ENCODE results near the gene OR4E1. TPM values are rescaled to one million over a fixed set of nuclear protein-coding genes. Genes with fewer than 3 reads are reported as not detected.
A peak's percentile ranks its signal among the peaks of the same experiment; 100 is the strongest.
"Not testable (repeated sequence)": the region's sequence is repeated elsewhere in the genome, so short reads cannot be mapped to it uniquely, and the experiment has no call there.

OR4E1 gene, protein sequence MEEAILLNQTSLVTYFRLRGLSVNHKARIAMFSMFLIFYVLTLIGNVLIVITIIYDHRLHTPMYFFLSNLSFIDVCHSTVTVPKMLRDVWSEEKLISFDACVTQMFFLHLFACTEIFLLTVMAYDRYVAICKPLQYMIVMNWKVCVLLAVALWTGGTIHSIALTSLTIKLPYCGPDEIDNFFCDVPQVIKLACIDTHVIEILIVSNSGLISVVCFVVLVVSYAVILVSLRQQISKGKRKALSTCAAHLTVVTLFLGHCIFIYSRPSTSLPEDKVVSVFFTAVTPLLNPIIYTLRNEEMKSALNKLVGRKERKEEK
- not detected in 2 replicates for total RNA-seq (2014; rRNA removed; shearing (Covaris generic))
- not detected in 2 replicates for polyA plus RNA-seq (2015; cell fraction: cytosol; rRNA removed)
- polyA plus RNA-seq (2015; cell fraction: nucleus; rRNA removed): not detected in 2 replicates

DNA sequence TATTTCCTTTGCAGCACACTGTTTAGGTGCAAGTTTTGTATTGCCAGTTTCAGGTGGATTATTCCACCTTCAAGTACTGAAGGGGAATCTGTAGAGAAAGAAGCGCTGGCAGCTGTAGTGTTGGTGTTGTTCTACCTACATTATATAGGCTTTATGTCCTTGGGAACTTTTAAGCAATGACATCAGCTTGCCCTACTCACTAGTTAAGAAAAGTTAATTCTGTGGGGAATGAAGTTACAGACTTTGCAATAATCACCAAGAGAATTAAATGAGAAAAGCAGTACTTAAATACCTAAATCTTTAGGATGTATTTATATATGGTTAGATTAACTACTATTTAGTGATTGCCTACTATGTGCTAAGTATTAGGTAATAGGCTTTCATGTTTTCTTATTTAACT lies at the start of gene OR4E1:
Gene OR4E1 (minus strand): TSS at position 101 of the 400 bp plus-strand sequence. CDS start 2,883 bp downstream, outside the sequence.
- no peak for DNase-seq (ENCODE audit: low read depth)

DNA sequence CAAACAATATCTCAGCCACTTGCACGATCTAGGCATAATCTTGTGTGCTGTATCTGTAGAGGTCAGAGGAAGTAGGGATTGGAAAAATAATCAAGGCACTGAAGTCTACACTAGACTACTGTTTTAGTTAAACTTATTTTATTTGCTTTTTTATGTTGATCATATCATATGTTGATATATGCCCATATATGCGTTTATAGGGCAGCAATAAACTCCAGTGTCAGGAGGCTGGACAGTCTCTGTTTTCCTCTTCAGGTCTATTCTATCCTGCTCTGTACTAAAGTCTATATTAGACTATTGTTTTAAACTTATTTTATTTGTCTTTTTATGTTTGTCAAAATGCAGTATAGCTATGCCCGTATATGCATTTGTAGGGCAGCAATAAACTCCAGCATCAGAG lies 47.9 kb upstream of the OR4E1 start:
- DNase-seq (ENCODE audit: low read depth): no peak

DNA sequence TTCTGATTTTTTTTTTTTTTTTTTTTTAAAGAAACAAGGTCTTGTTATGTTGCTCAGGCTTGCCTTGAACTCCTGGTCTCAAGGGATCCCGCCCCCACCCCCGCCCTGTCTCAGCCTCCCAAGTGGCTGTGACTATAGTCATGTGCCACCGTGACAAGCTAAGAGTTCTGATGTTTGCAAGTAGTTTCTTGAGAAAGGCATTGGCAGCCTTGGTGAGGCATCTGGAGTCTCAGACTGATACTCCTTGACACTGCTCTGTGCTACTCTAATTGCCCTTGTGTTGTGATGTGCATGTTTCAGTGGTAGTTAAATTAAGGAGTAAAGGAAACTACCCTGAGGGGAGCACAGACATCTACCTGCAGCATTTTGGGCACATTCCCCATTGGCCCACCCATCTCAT lies 46.2 kb upstream of the OR4E1 start:
- DNase-seq (ENCODE audit: low read depth): no peak

DNA sequence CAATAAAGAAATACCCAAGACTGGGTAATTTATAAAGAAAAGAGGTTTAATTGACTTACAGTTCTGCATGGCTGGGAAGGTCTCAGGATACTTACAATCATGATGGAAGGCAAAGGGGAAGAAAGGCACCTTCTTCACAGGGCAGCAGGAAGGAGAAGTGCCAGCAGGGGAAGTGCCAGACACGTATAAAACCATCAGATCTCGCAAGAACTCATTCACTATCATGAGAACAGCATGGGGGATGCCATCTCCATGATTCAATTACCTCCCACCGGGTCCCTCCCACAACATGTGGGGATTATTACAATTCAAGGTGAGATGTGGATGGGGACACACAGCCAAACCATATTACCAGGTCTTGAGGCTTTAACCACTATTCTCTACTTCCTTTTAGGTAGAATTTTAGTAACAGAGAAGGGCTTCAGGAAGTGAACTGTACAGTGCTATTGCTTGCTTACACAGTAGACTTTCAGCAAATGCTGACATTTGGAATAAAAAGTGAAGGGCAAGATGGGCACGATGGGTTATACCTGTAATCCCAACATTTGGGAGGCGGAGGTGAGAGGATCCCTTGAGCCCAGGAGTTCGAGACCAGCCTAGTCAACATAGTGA lies 40.8 kb upstream of the OR4E1 start:
- DNase-seq (ENCODE audit: low read depth): no peak

DNA sequence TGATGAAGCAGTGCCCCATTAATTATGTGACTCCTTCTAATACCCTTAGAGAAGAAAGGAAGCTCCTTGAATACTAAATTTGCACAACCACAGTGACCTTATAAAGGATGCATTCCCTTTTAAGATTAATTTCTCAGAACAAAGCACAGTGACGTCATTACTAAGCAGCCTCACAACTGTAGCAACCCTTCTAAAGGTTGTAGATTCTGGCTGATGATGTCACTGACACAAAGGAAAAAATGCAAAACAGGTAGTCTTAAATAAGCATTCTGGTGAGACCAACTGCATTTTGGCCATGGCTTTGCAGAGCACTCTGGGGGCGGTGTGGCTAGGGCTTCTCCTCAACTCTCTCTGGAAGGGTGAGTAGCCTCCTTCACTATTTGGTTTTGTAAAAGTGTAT lies 38.4 kb upstream of the OR4E1 start:
- DNase-seq (ENCODE audit: low read depth): no peak

DNA sequence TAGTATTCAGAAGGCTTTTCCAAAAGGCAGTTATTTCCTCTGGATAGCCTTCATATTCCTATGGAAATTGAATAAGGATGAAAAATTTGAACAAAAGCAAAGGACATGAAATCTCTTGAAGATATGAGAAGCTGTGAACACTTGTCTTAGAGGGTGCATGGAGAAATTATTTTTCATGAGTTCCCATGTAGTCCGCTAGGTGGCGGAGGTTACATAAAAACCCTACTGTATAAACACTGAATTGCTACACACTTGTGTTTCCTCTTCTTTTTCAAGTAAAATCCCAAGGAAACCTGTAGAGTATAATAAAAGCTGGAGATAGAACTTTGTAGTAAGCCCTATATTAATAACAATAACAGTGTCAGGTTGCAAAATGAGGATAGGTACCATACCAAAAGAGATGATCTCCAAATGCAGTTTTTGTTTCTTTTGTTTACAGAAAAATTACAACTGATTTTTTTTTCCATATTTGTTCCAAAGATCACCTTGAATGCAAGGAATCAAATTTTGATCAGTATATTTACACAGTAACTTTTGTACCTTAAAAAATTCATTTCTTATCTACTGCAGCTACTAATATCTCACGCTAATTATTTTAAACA lies 37.8 kb upstream of the OR4E1 start:
- peak; percentile 48 for DNase-seq (ENCODE audit: low read depth)

DNA sequence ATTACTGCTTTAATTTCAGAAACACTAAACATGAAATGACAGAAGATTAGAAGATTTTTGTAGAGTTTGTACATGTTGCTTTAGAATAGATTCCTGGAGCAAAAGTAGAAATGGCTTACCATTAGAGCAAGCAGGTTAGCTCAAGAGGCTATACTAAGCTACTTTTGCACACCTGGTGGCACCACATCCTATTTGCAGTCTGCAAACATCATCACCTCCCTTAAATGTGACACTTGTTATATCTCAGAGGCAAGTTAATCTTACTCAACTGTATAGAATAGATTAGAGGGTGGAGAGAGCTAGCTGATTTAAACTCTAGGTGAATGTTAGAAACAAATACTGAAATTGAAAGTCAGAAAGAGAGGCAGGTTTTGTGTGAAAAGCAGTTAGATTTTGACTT lies 30.7 kb upstream of the OR4E1 start:
- no peak for DNase-seq (ENCODE audit: low read depth)

DNA sequence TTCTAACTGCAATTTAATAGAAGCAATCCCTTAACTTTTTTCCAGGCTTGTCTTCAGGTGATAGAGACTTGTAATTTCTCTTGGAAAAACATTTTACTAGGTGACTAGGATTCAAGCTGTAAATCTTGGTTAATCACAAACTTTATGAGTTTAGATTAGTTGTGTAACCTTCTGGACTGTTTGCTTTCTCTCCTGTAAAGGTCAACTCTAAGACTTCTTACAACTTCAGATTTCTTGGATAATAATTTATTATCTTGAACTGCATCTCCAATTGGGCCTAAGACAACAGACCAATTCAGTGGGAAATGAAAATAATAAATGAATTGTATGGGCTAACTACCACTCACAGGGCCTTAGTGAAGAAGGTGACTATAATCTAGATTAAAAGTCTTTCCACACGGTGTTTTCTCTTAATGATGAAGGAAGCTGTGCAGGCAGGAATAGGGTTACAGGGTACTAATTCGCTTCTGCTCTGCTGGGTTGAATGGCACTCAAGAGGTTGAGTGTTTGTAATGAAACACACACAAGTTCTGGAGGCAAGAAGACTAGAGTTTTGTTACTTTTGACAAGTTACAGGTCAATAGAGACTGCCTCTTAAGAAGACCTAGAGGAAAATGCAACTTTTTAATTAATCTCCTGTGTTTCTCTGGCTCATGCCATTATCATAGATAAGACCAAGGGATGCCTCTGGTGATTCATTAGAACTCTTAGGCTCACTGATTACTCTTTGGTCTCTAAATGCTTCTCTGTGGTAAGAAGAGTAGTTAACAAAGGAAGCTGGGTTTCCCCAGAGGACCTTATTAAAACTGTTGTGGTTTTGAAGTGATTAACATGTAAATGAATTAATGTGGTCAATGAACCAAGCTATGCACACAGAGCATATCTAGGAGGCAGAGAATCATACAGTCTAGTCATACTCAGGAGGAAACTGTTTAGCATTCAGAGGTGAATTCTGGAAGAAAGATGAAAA lies 30.0 kb upstream of the OR4E1 start:
- DNase-seq (ENCODE audit: low read depth): no peak

DNA sequence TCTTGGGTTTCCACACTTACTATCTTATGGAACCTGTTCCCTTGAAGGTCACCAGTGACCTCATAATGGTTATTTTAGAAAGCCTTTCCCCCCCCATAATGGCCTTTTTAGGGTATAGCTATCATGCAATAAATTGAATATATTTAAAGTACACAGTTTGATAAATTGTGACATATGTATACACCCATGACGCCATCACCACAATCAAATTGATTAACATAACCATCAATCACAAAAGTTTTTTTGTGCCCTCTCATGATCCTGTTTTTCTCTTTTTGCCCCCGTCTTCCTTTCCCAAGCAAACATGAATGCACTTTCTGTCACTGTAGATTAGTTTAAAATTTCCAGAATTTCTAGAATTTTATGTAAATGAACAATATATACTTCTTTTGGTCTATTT lies 28.7 kb upstream of the OR4E1 start:
- no peak for DNase-seq (ENCODE audit: low read depth)

DNA sequence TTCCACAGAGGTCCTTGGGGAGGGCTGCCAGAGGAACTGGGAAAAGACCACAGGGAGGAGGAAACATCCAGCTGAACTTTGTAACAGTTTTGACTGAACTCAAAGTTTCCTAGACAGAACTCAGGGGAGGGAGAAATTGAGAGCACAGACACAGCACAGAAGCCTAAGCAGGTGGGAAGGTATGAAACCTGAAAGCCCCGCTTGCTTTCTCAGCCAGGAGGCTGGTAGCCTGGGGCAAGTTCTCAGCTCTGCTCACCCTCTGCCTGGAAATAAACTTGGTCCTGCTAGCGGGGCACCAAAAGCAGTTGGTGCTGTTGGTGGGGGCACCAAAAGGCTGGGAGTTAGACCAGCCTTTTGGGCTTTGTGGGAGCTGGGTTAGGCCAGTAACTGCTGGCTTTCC lies 25.9 kb upstream of the OR4E1 start:
- DNase-seq (ENCODE audit: low read depth): no peak

DNA sequence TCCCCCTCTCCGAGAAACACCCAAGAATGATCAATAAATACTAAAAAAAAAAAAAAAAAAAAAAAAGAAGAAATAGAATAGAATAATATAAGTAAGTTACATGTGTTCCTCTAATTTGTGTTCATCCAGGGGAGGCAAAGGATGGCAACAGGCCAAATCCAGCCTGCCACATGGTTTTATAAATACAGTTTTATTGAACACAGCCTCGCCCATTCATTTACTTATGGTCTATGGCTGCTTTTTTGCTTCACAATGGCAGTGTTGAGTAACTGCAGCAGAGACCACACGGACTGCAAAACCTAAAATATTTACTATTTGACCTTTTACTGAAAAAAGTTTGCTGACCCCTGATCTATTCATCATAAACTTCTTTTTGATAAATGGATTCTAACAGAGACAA lies 24.9 kb upstream of the OR4E1 start:
- not testable (repeated sequence) for DNase-seq (ENCODE audit: low read depth)

DNA sequence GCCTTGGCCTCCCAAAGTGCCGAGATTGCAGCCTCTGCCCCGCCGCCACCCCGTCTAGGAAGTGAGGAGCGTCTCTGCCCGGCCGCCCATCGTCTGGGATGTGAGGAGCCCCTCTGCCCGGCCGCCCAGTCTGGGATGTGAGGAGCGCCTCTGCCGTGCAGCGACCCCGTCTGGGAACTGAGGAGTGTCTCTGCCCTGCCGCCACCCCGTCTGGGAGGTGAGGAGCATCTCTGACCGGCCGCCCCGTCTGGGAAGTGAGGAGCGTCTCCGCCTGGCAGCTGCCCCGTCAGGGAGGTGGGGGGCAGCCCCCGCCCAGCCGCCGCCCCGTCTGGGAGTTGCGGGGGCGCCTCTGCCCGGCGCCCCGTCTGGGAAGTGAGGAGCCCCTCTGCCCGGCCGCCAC lies 24.0 kb upstream of the OR4E1 start:
- DNase-seq (ENCODE audit: low read depth): not testable (repeated sequence)

DNA sequence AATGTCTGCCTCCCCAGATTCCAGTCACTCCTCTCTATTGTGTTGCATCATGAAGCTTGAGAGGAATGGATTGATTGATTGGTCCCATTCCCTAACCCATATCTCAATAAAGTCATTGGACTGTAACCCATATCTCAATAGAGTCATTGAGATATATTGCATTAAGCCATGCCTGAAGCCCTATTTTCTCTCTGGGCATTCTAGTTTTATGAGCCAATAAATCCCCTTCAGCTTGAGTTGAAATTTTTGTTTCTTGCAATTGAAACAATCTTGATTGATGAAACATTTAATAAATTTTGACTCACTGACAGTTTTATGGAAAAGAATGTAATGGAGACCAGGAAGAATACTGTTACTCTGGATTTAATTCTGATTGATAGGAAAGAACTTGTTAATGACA lies 20.8 kb upstream of the OR4E1 start:
- DNase-seq (ENCODE audit: low read depth): no peak

DNA sequence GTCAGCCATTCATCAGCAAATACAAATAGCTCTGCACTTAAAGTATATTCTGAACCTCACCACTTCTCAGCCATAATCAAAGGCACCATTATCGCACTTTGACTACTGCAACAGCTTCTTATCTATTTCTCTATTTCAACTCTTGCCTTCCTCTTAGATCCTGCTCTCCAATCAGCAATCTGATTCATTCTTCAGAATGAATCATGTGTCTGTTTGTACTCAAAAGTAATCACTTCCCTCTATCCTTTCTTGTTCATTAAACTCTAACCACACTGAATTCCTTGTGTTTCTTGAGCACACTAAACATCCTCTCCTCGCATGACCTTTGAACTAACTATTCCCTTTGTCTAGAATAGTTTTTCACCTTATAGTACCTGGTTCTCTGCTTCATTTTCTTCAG lies 12.8 kb upstream of the OR4E1 start:
- no peak for DNase-seq (ENCODE audit: low read depth)

DNA sequence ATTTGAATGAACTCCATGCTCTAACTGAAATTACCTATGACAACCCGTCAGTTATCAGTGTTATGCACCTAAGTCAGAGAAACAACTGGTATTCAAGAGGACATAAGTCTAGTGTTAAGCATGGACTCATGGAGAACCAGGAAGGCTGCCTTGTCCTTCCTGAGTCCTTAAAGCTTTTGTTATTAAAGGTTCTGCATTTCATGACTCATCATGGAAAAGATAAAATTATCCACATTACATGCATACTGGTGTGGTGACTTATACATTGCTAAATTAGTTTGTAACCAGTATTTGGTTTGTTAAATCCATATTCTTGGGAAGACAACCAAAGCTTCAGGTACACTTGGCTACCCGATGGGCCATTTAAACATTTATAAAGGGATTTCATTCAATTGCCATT lies 6.5 kb upstream of the OR4E1 start:
- peak; percentile 39 for DNase-seq (ENCODE audit: low read depth)

DNA sequence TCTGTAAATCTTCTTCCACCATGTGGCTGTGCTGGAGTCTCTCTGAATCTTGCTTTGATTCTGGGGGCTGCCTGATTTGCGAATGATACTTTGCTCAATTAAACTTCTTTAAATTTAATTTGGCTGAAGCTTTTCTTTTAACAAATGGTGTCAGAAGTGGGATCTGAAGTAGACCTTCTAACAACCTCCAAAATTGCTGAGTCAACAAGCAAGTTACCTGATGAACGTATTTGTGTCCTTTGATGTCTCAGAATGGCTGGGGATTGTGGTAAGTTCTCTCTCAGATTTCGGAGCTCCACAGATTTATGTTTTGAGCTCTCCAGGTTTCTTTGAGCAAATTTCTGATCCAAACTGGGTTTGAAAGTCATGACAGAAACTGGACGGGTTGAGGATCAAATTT lies 1.9 kb upstream of the OR4E1 start:
- no peak for DNase-seq (ENCODE audit: low read depth)

DNA sequence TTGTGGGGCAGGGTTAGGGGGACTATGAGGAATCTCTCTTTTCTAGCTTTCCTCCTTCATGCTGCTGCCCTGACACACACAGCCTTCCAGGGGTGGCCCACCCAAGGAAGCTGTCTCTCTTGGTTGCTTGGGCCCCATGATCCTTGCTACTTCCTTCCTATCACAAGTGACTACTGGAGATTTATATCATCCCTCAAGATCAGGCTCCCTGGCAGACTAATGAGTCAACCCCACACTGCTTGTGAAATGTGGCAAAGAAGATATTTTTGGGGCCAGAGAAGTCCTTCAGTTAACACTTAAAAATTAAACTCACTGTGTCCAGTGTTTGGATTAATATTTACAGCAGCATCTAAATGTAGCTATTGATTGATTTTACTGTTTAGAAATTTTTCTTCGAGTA lies 1.5 kb downstream of the OR4E1 start:
- no peak for DNase-seq (ENCODE audit: low read depth)

DNA sequence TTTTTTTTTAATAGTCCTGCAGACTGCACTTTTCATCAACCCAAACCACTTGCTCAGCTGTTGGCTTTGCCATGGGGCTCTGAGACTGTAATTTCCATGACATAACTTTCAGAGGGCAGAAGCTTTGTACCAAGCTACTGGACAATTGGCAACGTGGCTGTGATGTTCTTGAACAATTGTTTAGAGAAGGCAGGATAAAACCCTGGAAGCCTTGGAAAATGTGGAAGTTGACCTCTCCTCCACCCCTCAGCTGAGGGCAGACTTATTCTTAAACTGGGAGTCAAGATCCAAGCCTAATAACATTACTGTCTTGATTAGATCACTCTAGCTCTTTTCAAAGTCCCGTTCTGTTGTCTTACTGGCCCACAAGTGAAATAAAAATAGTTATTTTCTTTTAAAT lies 2.2 kb downstream of the OR4E1 start:
- DNase-seq (ENCODE audit: low read depth): no peak

DNA sequence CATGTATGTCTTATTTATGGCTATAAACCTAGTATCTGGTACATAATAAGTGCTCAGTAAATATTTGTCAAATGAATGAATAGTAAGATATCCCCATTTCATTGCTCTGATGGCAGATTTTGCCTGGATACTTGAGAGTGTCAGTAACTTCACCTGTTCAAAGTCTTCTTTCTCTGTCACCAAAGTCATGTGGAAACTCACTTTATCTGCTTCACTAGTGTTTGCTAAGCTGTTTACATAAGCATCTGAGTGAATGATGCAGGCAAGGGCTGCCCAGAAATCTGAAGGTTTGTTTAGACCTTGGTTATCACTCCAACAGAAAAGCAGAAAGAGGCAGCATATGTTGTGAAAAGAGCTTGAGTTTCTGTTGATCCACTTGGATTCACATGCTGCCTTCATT lies 4.3 kb downstream of the OR4E1 start:
- no peak for DNase-seq (ENCODE audit: low read depth)

DNA sequence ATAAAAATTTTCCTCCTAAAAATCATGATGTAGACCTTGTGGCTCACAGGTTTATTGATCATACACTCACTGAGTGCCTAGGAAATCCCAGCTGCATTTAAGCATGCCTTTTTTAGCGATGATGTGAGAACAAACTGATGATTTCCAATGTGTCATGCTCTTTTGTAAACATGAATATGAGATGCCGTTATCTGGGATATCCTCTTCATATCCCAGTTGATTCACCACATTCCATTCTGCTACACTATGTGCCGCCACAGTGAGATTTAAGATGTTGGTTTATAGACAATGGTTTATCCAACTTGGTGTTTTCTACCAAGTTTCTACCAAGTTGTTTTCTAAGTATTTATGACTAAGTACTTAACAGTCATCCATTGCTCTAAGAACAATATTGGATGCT lies 5.2 kb downstream of the OR4E1 start:
- peak; percentile 21 for DNase-seq (ENCODE audit: low read depth)

DNA sequence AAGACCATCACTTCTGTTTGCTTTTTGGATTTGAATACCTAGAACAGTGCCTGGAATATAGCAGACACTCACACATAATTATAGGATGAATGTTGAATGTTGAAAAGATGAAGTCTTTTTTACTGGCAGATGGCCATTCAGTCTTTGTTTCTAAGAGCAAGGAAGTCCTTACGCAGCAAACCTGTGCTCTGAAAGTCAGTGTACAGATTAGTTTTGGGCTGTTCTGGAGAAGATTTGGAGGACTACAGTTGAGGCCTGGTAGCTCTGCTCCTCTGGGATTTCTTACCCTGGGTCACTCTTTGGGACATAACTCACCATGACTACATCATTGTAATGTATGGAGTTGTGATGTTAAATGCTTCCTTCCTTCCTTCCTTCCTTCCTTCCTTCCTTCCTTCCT lies 16.6 kb downstream of the OR4E1 start:
- no peak for DNase-seq (ENCODE audit: low read depth)

DNA sequence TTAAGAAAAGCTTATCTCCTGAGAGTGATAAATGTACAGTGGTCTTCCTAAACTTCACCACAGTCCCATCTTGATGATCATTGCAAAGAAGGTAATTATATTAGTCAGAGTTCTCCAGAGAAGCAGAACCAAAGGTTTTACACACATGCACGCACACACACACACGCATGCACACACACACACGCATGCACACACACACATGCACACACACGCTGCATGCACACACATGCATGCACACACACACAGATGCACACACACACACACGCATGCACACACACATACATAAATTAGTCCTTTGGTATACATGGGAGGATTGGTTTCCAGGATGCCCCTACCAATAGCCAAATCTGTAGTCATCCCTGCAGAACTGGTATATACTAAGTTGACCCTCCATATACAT lies 19.4 kb downstream of the OR4E1 start:
- DNase-seq (ENCODE audit: low read depth): no peak

Measured in HT1080 (cell line).